ENCODE results near the gene CEP41. TPM values are rescaled to one million over a fixed set of nuclear protein-coding genes. Genes with fewer than 3 reads are reported as not detected.

CEP41 gene
- total and polyA plus RNA-seq, 4 donors: 2.3 to 3.5 (median 2.8) TPM

GRCh38 chr7:130345136-130345535, 95.7 kb downstream of the CEP41 start:
- H3K9ac ChIP-seq (ENCODE audit: low read depth in 1 of 2, low read length in 2 of 2): no peak overlapping the region
- H3K27me3 ChIP-seq (ENCODE audit: control insufficient read depth in 4 of 4, insufficient read depth in 4 of 4, low read length in 3 of 4): peaks cover 0 to 2% (median 0%) of the 10 kb centered on the region in 4 donors
- 49% methylated on average over 8 of the region's 8 CpGs for WGBS
- no peaks in the 10 kb centered on the region for H3K4me1 ChIP-seq (ENCODE audit: control insufficient read depth in 4 of 4, insufficient read depth in 4 of 4, low read length in 3 of 4)
- no peak overlapping the region for H3K27ac ChIP-seq (ENCODE audit: low read depth in 1 of 2, low read length in 2 of 2)
- H3K4me3 ChIP-seq (ENCODE audit: low read depth in 1 of 3, low read length in 3 of 3): no peak overlapping the region
- no peaks in the 10 kb centered on the region for H3K36me3 ChIP-seq (ENCODE audit: control insufficient read depth in 4 of 4, insufficient read depth in 3 of 4, low read depth in 1 of 4, low read length in 3 of 4)
- H3K9me3 ChIP-seq (ENCODE audit: control insufficient read depth in 4 of 4, low read length in 3 of 4): no peaks in the 10 kb centered on the region
- TF ChIP-seq SP1 (IDR thresholded peaks at IDR 0.05) (no peak), GABPA (IDR thresholded peaks at IDR 0.05 in 1 of 2, conservative IDR thresholded peaks at IDR 0.05 in 1 of 2) (no peak), HNF4G (IDR thresholded peaks at IDR 0.05) (no peak), ZBTB33 (IDR thresholded peaks at IDR 0.05) (no peak), RAD21 (IDR thresholded peaks at IDR 0.05) (no peak), MAX (IDR thresholded peaks at IDR 0.05) (no peak), FOXA1 (IDR thresholded peaks at IDR 0.05) (no peak), FOXA2 (IDR thresholded peaks at IDR 0.05) (no peak), EGR1 (IDR thresholded peaks at IDR 0.05; ENCODE audit: low read depth in 2 of 2) (no peak), JUND (IDR thresholded peaks at IDR 0.05) (no peak), CTCF (IDR thresholded peaks at IDR 0.05; ENCODE audit: low read depth, low read length, missing input control) (no peak), ATF3 (IDR thresholded peaks at IDR 0.05) (no peak), NR2F2 (IDR thresholded peaks at IDR 0.05) (no peak), HNF4A (conservative IDR thresholded peaks at IDR 0.05) (no peak), YY1 (IDR thresholded peaks at IDR 0.05) (no peak), RXRA (IDR thresholded peaks at IDR 0.05) (no peak)
- DNase-seq (ENCODE audit: low spot score): no peak

- DNase-seq (ENCODE audit: low spot score): no peak
- Histone ChIP-seq H3K36me3 (ENCODE audit: control insufficient read depth in 4 of 4, insufficient read depth in 3 of 4, low read depth in 1 of 4, low read length in 3 of 4) (no peaks in the 10 kb centered on the region), H3K4me1 (ENCODE audit: control insufficient read depth in 4 of 4, insufficient read depth in 4 of 4, low read length in 3 of 4) (no peaks in the 10 kb centered on the region), H3K27me3 (ENCODE audit: control insufficient read depth in 4 of 4, insufficient read depth in 4 of 4, low read length in 3 of 4) (peaks cover 0 to 2% (median 0%) of the 10 kb centered on the region in 4 donors), H3K9me3 (ENCODE audit: control insufficient read depth in 4 of 4, low read length in 3 of 4) (no peaks in the 10 kb centered on the region), H3K9ac (ENCODE audit: low read depth in 1 of 2, low read length in 2 of 2) (no peak within 1 kb of the TSS), H3K4me3 (ENCODE audit: low read depth in 1 of 3, low read length in 3 of 3) (no peak within 1 kb of the TSS), H3K27ac (ENCODE audit: low read depth in 1 of 2, low read length in 2 of 2) (no peak within 1 kb of the TSS)
- 90% methylated on average over 5 of the region's 5 CpGs for WGBS
- TF ChIP-seq GABPA (IDR thresholded peaks at IDR 0.05 in 1 of 2, conservative IDR thresholded peaks at IDR 0.05 in 1 of 2) (no peak), HNF4A (conservative IDR thresholded peaks at IDR 0.05) (no peak), TAF1 (conservative IDR thresholded peaks at IDR 0.05) (no peak), NR2F2 (IDR thresholded peaks at IDR 0.05) (no peak), FOXA2 (IDR thresholded peaks at IDR 0.05) (no peak), EGR1 (IDR thresholded peaks at IDR 0.05; ENCODE audit: low read depth in 2 of 2) (no peak), ZBTB33 (IDR thresholded peaks at IDR 0.05) (no peak), FOXA1 (IDR thresholded peaks at IDR 0.05) (no peak), MAX (IDR thresholded peaks at IDR 0.05) (no peak), YY1 (IDR thresholded peaks at IDR 0.05) (no peak)
These were observed 96.4 kb downstream of the CEP41 start, which contains the start of gene CPA5 for GRCh38 chr7:130344271-130344866. Gene CPA5 (plus strand): TSS chr7:130344816. CDS start chr7:130346486, 1,670 bp downstream.
